Loucy (cell line): ENCODE measurements around the gene SNAPC4.
"Not testable (repeated sequence)": the region's sequence is repeated elsewhere in the genome, so short reads cannot be mapped to it uniquely, and the experiment has no call there.

Experiments
- H2AFZ ChIP-seq: fragments of 200-600 bp; sonication (generic); 2 replicates; pipeline ENCODE4 v1.6.0; 2016; ENCODE audit warnings: antibody characterized with exemption, mild to moderate bottlenecking, low read length, moderate library complexity
- H3F3A ChIP-seq: fragments of 200-600 bp; 2 replicates; pipeline ENCODE4 v1.6.0; 2016; ENCODE audit warnings: antibody characterized with exemption, low read depth, mild to moderate bottlenecking
- H3K27me3 ChIP-seq: fragments of 200-600 bp; sonication (generic); 2 replicates; pipeline ENCODE4 v1.6.1; 2014; ENCODE audit warnings: low read length, mild to moderate bottlenecking; ENCODE audit not compliant: insufficient read depth, poor library complexity, severe bottlenecking
- H3K36me3 ChIP-seq: fragments of 200-600 bp; sonication (generic); 2 replicates; pipeline ENCODE4 v1.6.1; 2016; ENCODE audit warnings: low read length; ENCODE audit not compliant: insufficient read depth
- H3K4me1 ChIP-seq: fragments of 200-600 bp; sonication (generic); 2 replicates; pipeline ENCODE4 v1.5.1; 2014; ENCODE audit warnings: low read length, mild to moderate bottlenecking; ENCODE audit not compliant: insufficient read depth, poor library complexity, severe bottlenecking
- H3K4me2 ChIP-seq: fragments of 200-600 bp; sonication (generic); 2 replicates; pipeline ENCODE4 v1.6.0; 2014; ENCODE audit warnings: antibody characterized with exemption, low read length, low read depth, mild to moderate bottlenecking; ENCODE audit not compliant: poor library complexity, severe bottlenecking
- H3K4me3 ChIP-seq: fragments of 200-600 bp; sonication (generic); 2 replicates; pipeline ENCODE4 v1.5.1; 2014; ENCODE audit warnings: low read length, mild to moderate bottlenecking, mixed read lengths; ENCODE audit not compliant: poor library complexity, severe bottlenecking
- H3K79me2 ChIP-seq: fragments of 200-600 bp; sonication (generic); 2 replicates; pipeline ENCODE4 v1.6.1; 2014; ENCODE audit warnings: low read length; ENCODE audit not compliant: insufficient read depth
- H3K9ac ChIP-seq: fragments of 200-600 bp; sonication (generic); 2 replicates; pipeline ENCODE4 v1.6.0; 2014; ENCODE audit warnings: mild to moderate bottlenecking, low read depth, low read length, moderate library complexity; ENCODE audit not compliant: poor library complexity, severe bottlenecking
- H3K9me2 ChIP-seq: fragments of 200-600 bp; sonication (generic); replicated peaks from 2 replicates; pipeline ENCODE4 v1.6.1; 2016; ENCODE audit warnings: low read depth, low read length, mixed read lengths
- H3K9me3 ChIP-seq: fragments of 200-600 bp; sonication (generic); 2 replicates; pipeline ENCODE4 v1.6.1; 2014; ENCODE audit warnings: mild to moderate bottlenecking, antibody characterized with exemption, low read length, low read depth; ENCODE audit not compliant: insufficient read depth
- H4K20me1 ChIP-seq: fragments of 200-600 bp; sonication (generic); 2 replicates; pipeline ENCODE4 v1.6.0; 2014; ENCODE audit warnings: antibody characterized with exemption, low read length, mild to moderate bottlenecking; ENCODE audit not compliant: insufficient read depth, poor library complexity, severe bottlenecking
- CTCF ChIP-seq: fragments of 200-600 bp; sonication (generic); conservative IDR thresholded peaks from 2 replicates; pipeline ENCODE4 v1.5.1; 2014; ENCODE audit warnings: mild to moderate bottlenecking, antibody characterized with exemption, low read length
- EZH2phosphoT487 ChIP-seq: fragments of 200-600 bp; IDR thresholded peaks from 2 replicates; pipeline ENCODE4 v1.6.1; 2018; ENCODE audit warnings: antibody characterized with exemption, mild to moderate bottlenecking, moderate library complexity, borderline replicate concordance

Gene SNAPC4

GRCh38 chr9:136407911-136408310, 7.9 kb upstream of the SNAPC4 start:
- peaks cover 6% of the 10 kb centered on the region; the same call in 1 of the 2 replicates for H3K36me3 ChIP-seq
- TF ChIP-seq EZH2phosphoT487 (no peak), CTCF (no peak)
- H3K9ac ChIP-seq, result no peak overlapping the region
- no peaks in the 10 kb centered on the region for H3K9me3 ChIP-seq
- H3K79me2 ChIP-seq, result peaks cover 58% of the 10 kb centered on the region
- H4K20me1 ChIP-seq, result peaks cover 26% of the 10 kb centered on the region
- H3K4me2 ChIP-seq, result peak overlapping the region; percentile 16
- peaks cover 56% of the 10 kb centered on the region for H3K4me1 ChIP-seq
- H3K9me2 ChIP-seq, result no peaks in the 10 kb centered on the region
- 0 out of 2 replicates have a peak, but pooled peaks cover 4% of the 10 kb centered on the region for H3F3A ChIP-seq
- no peaks in the 10 kb centered on the region for H3K27me3 ChIP-seq
- H2AFZ ChIP-seq, result no peak overlapping the region
- no peak overlapping the region for H3K4me3 ChIP-seq

- not testable (repeated sequence) for H3K27me3 ChIP-seq, H3K9me2 ChIP-seq, H3K9me3 ChIP-seq, H3K4me3 ChIP-seq, H3K36me3 ChIP-seq, H3F3A ChIP-seq, H3K9ac ChIP-seq, H2AFZ ChIP-seq, H3K4me2 ChIP-seq
- H3K79me2 ChIP-seq, result peaks cover 50% of the 10 kb centered on the region
- H3K4me1 ChIP-seq, result peaks cover 50% of the 10 kb centered on the region
- H4K20me1 ChIP-seq, result peaks cover 18% of the 10 kb centered on the region
Observed at GRCh38 chr9:136407061-136407460, 7.1 kb upstream of the SNAPC4 start.

- H4K20me1 ChIP-seq, H3K9ac ChIP-seq, H3K9me2 ChIP-seq, H3K36me3 ChIP-seq, H3F3A ChIP-seq, H3K4me3 ChIP-seq, H3K9me3 ChIP-seq, H3K27me3 ChIP-seq, H2AFZ ChIP-seq: not testable (repeated sequence)
- H3K4me2 ChIP-seq, result peak overlapping the region; percentile 74
- peaks cover 38% of the 10 kb centered on the region for H3K79me2 ChIP-seq
- H3K4me1 ChIP-seq, result peaks cover 40% of the 10 kb centered on the region
Observed at GRCh38 chr9:136405904-136406303, 5.9 kb upstream of the SNAPC4 start.

- H3K9me3 ChIP-seq, result no peaks in the 10 kb centered on the region
- no peak overlapping the region for H3K4me3 ChIP-seq
- no peak for TF ChIP-seq CTCF
- TF ChIP-seq EZH2phosphoT487, result no peak
- H3K27me3 ChIP-seq, result no peaks in the 10 kb centered on the region
- 0 out of 2 replicates have a peak, but pooled peaks cover 4% of the 10 kb centered on the region for H3F3A ChIP-seq
- H3K79me2 ChIP-seq, result peaks cover 34% of the 10 kb centered on the region
- peaks cover 43% of the 10 kb centered on the region for H3K4me1 ChIP-seq
- H3K4me2 ChIP-seq, result peak overlapping the region; percentile 74
- peaks cover 5% of the 10 kb centered on the region for H4K20me1 ChIP-seq
- no peak overlapping the region for H3K9ac ChIP-seq
- H3K9me2 ChIP-seq, result no peaks in the 10 kb centered on the region
- no peak overlapping the region for H2AFZ ChIP-seq
- peaks cover 6% of the 10 kb centered on the region; the same call in 1 of the 2 replicates for H3K36me3 ChIP-seq
Observed at GRCh38 chr9:136405481-136405880, 5.5 kb upstream of the SNAPC4 start.
